Esophagus muscularis mucosa (tissue), 4 donors: ENCODE results near the gene XPNPEP2. TPM values are rescaled to one million over a fixed set of nuclear protein-coding genes. Genes with fewer than 3 reads are reported as not detected.

ENCODE experiments used
- DNase-seq: peaks from one replicate; pipeline ENCODE4 v3.0.0-alpha.2; 2017; ENCODE audit errors: extremely low spot score
- H3K27ac ChIP-seq, 4 donors: fragments of 200-600 bp; sonication (generic); replicated peaks in 1 of 4; 1 replicate in 3 of 4; 2 replicates in 1 of 4; pipeline ENCODE4 v1.5.1; 2016 to 2019; ENCODE audit warnings: mild to moderate bottlenecking in 1 of 4
- H3K27me3 ChIP-seq, 4 donors: fragments of 200-600 bp; sonication (generic); one replicate each; pipeline versions ENCODE4 v1.5.1 to v1.6.0; 2016 to 2019
- H3K36me3 ChIP-seq, 4 donors: fragments of 200-600 bp; sonication (generic); one replicate each; pipeline ENCODE4 v1.5.1; 2016 to 2019
- H3K4me1 ChIP-seq, 4 donors: fragments of 200-600 bp; sonication (generic); one replicate each; pipeline ENCODE4 v1.5.1; 2016 to 2019
- H3K4me3 ChIP-seq, 4 donors: fragments of 200-600 bp; sonication (generic); 1 replicate in 2 of 4; 2 replicates in 2 of 4; pipeline ENCODE4 v1.5.1; 2016 to 2019; ENCODE audit warnings: mild to moderate bottlenecking in 4 of 4, moderate library complexity in 1 of 4
- H3K9me3 ChIP-seq, 4 donors: fragments of 200-600 bp; sonication (generic); 1 replicate in 3 of 4; 2 replicates in 1 of 4; pipeline ENCODE4 v1.5.1; 2016 to 2019
- CTCF ChIP-seq, 3 experiments: fragments of 200-600 bp in 2 of 3; fragments of 450-650 bp in 1 of 3; sonication (generic) in 2 of 3; IDR thresholded peaks; one replicate each; pipeline ENCODE4 v1.5.1; 2017 to 2019; ENCODE audit warnings: antibody characterized with exemption in 3 of 3, mild to moderate bottlenecking in 2 of 3, moderate library complexity in 1 of 3
- EP300 ChIP-seq: sonication (generic); formaldehyde crosslinking; IDR thresholded peaks from one replicate; pipeline ENCODE4 v1.6.1; 2017; ENCODE audit warnings: antibody characterized with exemption
- POLR2A ChIP-seq: fragments of 450-650 bp; IDR thresholded peaks from one replicate; pipeline ENCODE4 v1.6.1; 2017; ENCODE audit warnings: antibody characterized with exemption, moderate library complexity, mild to moderate bottlenecking, low read depth
- POLR2AphosphoS5 ChIP-seq, 2 donors: sonication (generic); formaldehyde crosslinking; IDR thresholded peaks; one replicate each; pipeline ENCODE4 v1.6.1; 2017; ENCODE audit warnings: antibody characterized with exemption in 2 of 2
- WGBS: methylation state at CpG from one replicate; pipeline ENCODE4 v1.1.5; 2018; 5-methylcytosine and 5-hydroxymethylcytosine counted together
- intact Hi-C: fragments of 100-400 bp; cut with DNase I; formaldehyde crosslinking; loops from one replicate; pipeline ENCODE4 v1.15.1; 2023
- total RNA-seq, 4 donors: library from RNA; depleted of rRNA; stranded (reverse); fragments of >200 nt; gene quantifications; one replicate each; pipeline versions ENCODE4 v1.1.0 to v1.2.1, GENCODE V29; 2016

Gene XPNPEP2
- total RNA-seq, 4 donors from 2014 or later: 3.3 to 14.4 (median 5.0) TPM

GRCh38 chrX:129792586-129793291, 54.0 kb downstream of the XPNPEP2 start:
- Histone ChIP-seq H3K27ac (no peak overlapping the region), H3K4me3 (no peak overlapping the region), H3K36me3 (no peaks in the 10 kb centered on the region), H3K4me1 (no peaks in the 10 kb centered on the region), H3K27me3 (no peaks in the 10 kb centered on the region), H3K9me3 (peaks cover 0 to 3% (median 0%) of the 10 kb centered on the region in 4 donors)
- intact Hi-C loops: no loop called here
- no peak for DNase-seq
- 83% methylated on average over 14 of the region's 18 CpGs for WGBS
- no peak for TF ChIP-seq EP300
- TF ChIP-seq POLR2AphosphoS5 (IDR thresholded peaks at IDR 0.05): no peak
- TF ChIP-seq POLR2A: no peak
- TF ChIP-seq CTCF (IDR thresholded peaks at IDR 0.05): no peak

GRCh38 chrX:129793604-129794191, 54.9 kb downstream of the XPNPEP2 start:
- DNase-seq: no peak
- no peaks in the 10 kb centered on the region for H3K27me3 ChIP-seq
- peaks cover 0 to 3% (median 0%) of the 10 kb centered on the region in 4 donors for H3K9me3 ChIP-seq
- no peaks in the 10 kb centered on the region for H3K36me3 ChIP-seq
- H3K4me1 ChIP-seq: no peaks in the 10 kb centered on the region
- WGBS: 83% methylated on average over 19 of the region's 20 CpGs
- no peak overlapping the region for H3K4me3 ChIP-seq
- no peak overlapping the region for H3K27ac ChIP-seq
- TF ChIP-seq POLR2AphosphoS5 (IDR thresholded peaks at IDR 0.05): no peak
- no peak for TF ChIP-seq EP300
- TF ChIP-seq POLR2A: no peak
- TF ChIP-seq CTCF (IDR thresholded peaks at IDR 0.05): no peak
- intact Hi-C loops: no loop called here

- no peak for TF ChIP-seq POLR2A
- H3K27me3 ChIP-seq: no peaks in the 10 kb centered on the region
- no CpG with 5 or more reads among the region's 1 CpG for WGBS
- intact Hi-C loops: no loop called here
- H3K9me3 ChIP-seq: no peaks in the 10 kb centered on the region
- H3K4me1 ChIP-seq: no peaks in the 10 kb centered on the region
- DNase-seq: no peak
- no peak overlapping the region for H3K4me3 ChIP-seq
- H3K27ac ChIP-seq: no peak overlapping the region
- no peaks in the 10 kb centered on the region for H3K36me3 ChIP-seq
Measured at GRCh38 chrX:129795584-129795983, 56.8 kb downstream of the XPNPEP2 start.

- no peaks in the 10 kb centered on the region for H3K9me3 ChIP-seq
- no peaks in the 10 kb centered on the region for H3K4me1 ChIP-seq
- H3K27me3 ChIP-seq: no peaks in the 10 kb centered on the region
- DNase-seq: no peak
- no peak overlapping the region for H3K27ac ChIP-seq
- H3K36me3 ChIP-seq: no peaks in the 10 kb centered on the region
- no peak overlapping the region for H3K4me3 ChIP-seq
- WGBS: 90% methylated on average over 2 of the region's 4 CpGs
- intact Hi-C loops: no loop called here
- no peak for TF ChIP-seq POLR2AphosphoS5 (IDR thresholded peaks at IDR 0.05)
Measured at GRCh38 chrX:129797251-129797906, 58.6 kb downstream of the XPNPEP2 start.

GRCh38 chrX:129798456-129798855, 59.7 kb downstream of the XPNPEP2 start:
- DNase-seq: no peak
- no peak overlapping the region for H3K4me3 ChIP-seq
- WGBS: 90% methylated on average over 3 of the region's 3 CpGs
- TF ChIP-seq CTCF (IDR thresholded peaks at IDR 0.05) (no peak), POLR2A (no peak)
- intact Hi-C loops: no loop called here
- no peaks in the 10 kb centered on the region for H3K27me3 ChIP-seq
- H3K9me3 ChIP-seq: no peaks in the 10 kb centered on the region
- no peak overlapping the region for H3K27ac ChIP-seq
- H3K4me1 ChIP-seq: no peaks in the 10 kb centered on the region
- no peaks in the 10 kb centered on the region for H3K36me3 ChIP-seq
